IMR-90 (cell line): ENCODE results near the gene COG2. TPM values are rescaled to one million over a fixed set of nuclear protein-coding genes. Genes with fewer than 3 reads are reported as not detected.

Experiments used
- ATAC-seq: fragments of 200-7000 bp; cut with Tn5 transposase; 2 replicates; pipeline ENCODE4 v1.9.1; 2020; ENCODE audit warnings: low read depth, mild to moderate bottlenecking, moderate library complexity
- BruUV-seq: library from RNA; stranded (reverse); fragments of 400-500 nt; replicated peaks from 2 replicates; lab custom pipeline; 2021; lab: Mats Ljungman, UMichigan
- CTCF ChIA-PET: fragments of 300-600 bp; formaldehyde crosslinking; extraction: SDS; loops from one replicate; lab custom pipeline; 2021; ENCODE audit warnings: antibody characterized with exemption; lab: Yijun Ruan, JAX
- POLR2A ChIA-PET: fragments of 300-600 bp; sonication (Branson Sonifier 250); formaldehyde crosslinking; loops from one replicate; lab custom pipeline; 2022; ENCODE audit warnings: antibody characterized with exemption; ENCODE audit not compliant: unreplicated experiment; lab: Charles Lee
- DNase-seq: peaks from one replicate; pipeline ENCODE4 v3.0.0; 2013
- H2AFZ ChIP-seq: replicated peaks from 2 replicates; pipeline ENCODE3; 2013; ENCODE audit warnings: low read length, mild to moderate bottlenecking; ENCODE audit not compliant: poor library complexity
- H2AK5ac ChIP-seq: 2 replicates; pipeline ENCODE4 v1.6.1; 2013; ENCODE audit warnings: low read depth, low read length, inconsistent platforms
- H2AK9ac ChIP-seq: replicated peaks from 2 replicates; pipeline ENCODE3; 2013; ENCODE audit warnings: mild to moderate bottlenecking, low read depth, low read length, moderate library complexity; ENCODE audit not compliant: poor library complexity
- H2BK120ac ChIP-seq: 2 replicates; pipeline ENCODE4 v1.6.1; 2013; ENCODE audit warnings: low read depth, low read length, inconsistent platforms
- H2BK15ac ChIP-seq: 3 replicates; pipeline ENCODE4 v1.6.1; 2013; ENCODE audit warnings: low read depth, low read length, inconsistent platforms
- H2BK20ac ChIP-seq: 2 replicates; pipeline ENCODE4 v1.6.1; 2013; ENCODE audit warnings: low read depth, mild to moderate bottlenecking, inconsistent platforms, low read length, moderate library complexity
- H2BK5ac ChIP-seq: 2 replicates; pipeline ENCODE4 v1.6.1; 2013; ENCODE audit warnings: mild to moderate bottlenecking, low read depth, low read length, inconsistent platforms; ENCODE audit not compliant: poor library complexity, severe bottlenecking
- H3K14ac ChIP-seq: replicated peaks from 2 replicates; pipeline ENCODE4 v1.6.1; 2013; ENCODE audit warnings: low read depth, low read length, inconsistent platforms
- H3K18ac ChIP-seq: 2 replicates; pipeline ENCODE4 v1.6.1; 2013; ENCODE audit warnings: low read depth, low read length, control low read depth
- H3K23ac ChIP-seq: 2 replicates; pipeline ENCODE4 v1.6.1; 2013; ENCODE audit warnings: low read depth, low read length, inconsistent platforms
- H3K27ac ChIP-seq: 2 replicates; pipeline ENCODE4 v1.5.1; 2013; ENCODE audit warnings: mild to moderate bottlenecking, control low read depth, low read length; ENCODE audit not compliant: insufficient read depth
- H3K27me3 ChIP-seq: 2 replicates; pipeline ENCODE4 v1.6.1; 2013; ENCODE audit warnings: low read length; ENCODE audit not compliant: control insufficient read depth, insufficient read depth
- H3K36me3 ChIP-seq: 2 replicates; pipeline ENCODE4 v1.6.1; 2013; ENCODE audit warnings: low read length, mixed read lengths; ENCODE audit not compliant: control insufficient read depth, insufficient read depth
- H3K4ac ChIP-seq: 2 replicates; pipeline ENCODE4 v1.6.1; 2013; ENCODE audit warnings: low read depth, low read length, inconsistent platforms
- H3K4me1 ChIP-seq: 2 replicates; pipeline ENCODE4 v1.6.1; 2013; ENCODE audit warnings: low read length, mixed read lengths; ENCODE audit not compliant: control insufficient read depth, insufficient read depth
- H3K4me2 ChIP-seq: 2 replicates; pipeline ENCODE4 v1.6.1; 2013; ENCODE audit warnings: low read depth, mild to moderate bottlenecking, control low read depth, low read length, moderate library complexity
- H3K4me3 ChIP-seq: 2 replicates; pipeline ENCODE4 v1.5.1; 2013; ENCODE audit warnings: low read depth, mild to moderate bottlenecking, control low read depth, low read length, moderate library complexity; ENCODE audit not compliant: insufficient read depth
- H3K56ac ChIP-seq: 2 replicates; pipeline ENCODE4 v1.6.1; 2013; ENCODE audit warnings: low read length, inconsistent platforms; ENCODE audit not compliant: insufficient read depth; ENCODE audit errors: extremely low read depth
- H3K79me1 ChIP-seq, 2 experiments: 2 replicates each; pipeline ENCODE4 v1.6.1; 2013; ENCODE audit warnings: low read length in 2 of 2, inconsistent platforms in 1 of 2, low read depth in 1 of 2
- H3K9ac ChIP-seq: 2 replicates; pipeline ENCODE4 v1.6.1; 2013; ENCODE audit warnings: low read depth, low read length, control low read depth
- H3K9me1 ChIP-seq: 2 replicates; pipeline ENCODE4 v1.6.1; 2013; ENCODE audit warnings: low read length, inconsistent platforms; ENCODE audit not compliant: insufficient read depth
- H3K9me3 ChIP-seq: 2 replicates; pipeline ENCODE4 v1.6.1; 2013; ENCODE audit warnings: low read length; ENCODE audit not compliant: control insufficient read depth, insufficient read depth
- H4K20me1 ChIP-seq: 2 replicates; pipeline ENCODE4 v1.6.1; 2013; ENCODE audit warnings: low read length, inconsistent platforms; ENCODE audit not compliant: insufficient read depth
- H4K5ac ChIP-seq: 2 replicates; pipeline ENCODE4 v1.6.1; 2013; ENCODE audit warnings: mild to moderate bottlenecking, low read depth, low read length, control low read depth
- H4K8ac ChIP-seq, 2 experiments: 2 replicates each; pipeline ENCODE4 v1.6.1; 2013; ENCODE audit warnings: low read depth in 2 of 2, low read length in 2 of 2, control low read depth in 1 of 2, inconsistent platforms in 1 of 2
- H4K91ac ChIP-seq: 2 replicates; pipeline ENCODE4 v1.6.1; 2013; ENCODE audit warnings: low read depth, low read length, inconsistent platforms; ENCODE audit not compliant: insufficient read depth
- BHLHE40 ChIP-seq: fragments of 150-350 bp; IDR thresholded peaks from 2 replicates; pipeline ENCODE4 v1.6.1; 2016; ENCODE audit warnings: mild to moderate bottlenecking, low read depth, low read length
- CEBPB ChIP-seq: IDR thresholded peaks from 2 replicates; pipeline ENCODE4 v1.6.1; 2012; ENCODE audit warnings: low read depth, low read length, improper control_type of control experiment
- CHD1 ChIP-seq: IDR thresholded peaks from 2 replicates; pipeline ENCODE4 v1.6.1; 2012; ENCODE audit warnings: low read depth, low read length, improper control_type of control experiment
- ELK1 ChIP-seq: fragments of 150-350 bp; IDR thresholded peaks from 2 replicates; pipeline ENCODE4 v1.6.1; 2016; ENCODE audit warnings: low read depth, mild to moderate bottlenecking, low read length, moderate library complexity, borderline replicate concordance
- FOS ChIP-seq: fragments of 150-350 bp; IDR thresholded peaks from 2 replicates; pipeline ENCODE4 v1.6.1; 2016; ENCODE audit warnings: low read depth, low read length
- MAFK ChIP-seq: IDR thresholded peaks from 2 replicates; pipeline ENCODE4 v1.6.1; 2012; ENCODE audit warnings: low read depth, low read length, improper control_type of control experiment
- MAZ ChIP-seq: IDR thresholded peaks from 2 replicates; pipeline ENCODE4 v1.6.1; 2012; ENCODE audit warnings: low read depth, mild to moderate bottlenecking, low read length, improper control_type of control experiment, moderate library complexity, borderline replicate concordance
- MXI1 ChIP-seq: IDR thresholded peaks from 2 replicates; pipeline ENCODE4 v1.6.1; 2012; ENCODE audit warnings: low read depth, mild to moderate bottlenecking, low read length, moderate library complexity, borderline replicate concordance
- NFE2L2 ChIP-seq: fragments of 150-350 bp; IDR thresholded peaks from 2 replicates; pipeline ENCODE4 v1.6.1; 2016; ENCODE audit warnings: low read depth, mild to moderate bottlenecking, low read length
- POLR2A ChIP-seq: IDR thresholded peaks from 2 replicates; pipeline ENCODE4 v1.6.1; 2012; ENCODE audit warnings: mild to moderate bottlenecking, low read depth, low read length
- RAD21 ChIP-seq: IDR thresholded peaks from 2 replicates; pipeline ENCODE4 v1.6.1; 2012; ENCODE audit warnings: low read length, improper control_type of control experiment
- RCOR1 ChIP-seq: IDR thresholded peaks from 2 replicates; pipeline ENCODE4 v1.6.1; 2012; ENCODE audit warnings: mild to moderate bottlenecking, low read length, improper control_type of control experiment; ENCODE audit not compliant: insufficient replicate concordance
- RFX5 ChIP-seq: IDR thresholded peaks from 2 replicates; pipeline ENCODE4 v1.8.0; 2012; ENCODE audit warnings: low read depth, mild to moderate bottlenecking, low read length, moderate library complexity
- SMC3 ChIP-seq: fragments of 150-350 bp; IDR thresholded peaks from 2 replicates; pipeline ENCODE4 v1.6.1; 2016; ENCODE audit warnings: low read depth, mild to moderate bottlenecking, antibody characterized with exemption, low read length, moderate library complexity
- WGBS, 2 experiments: methylation state at CpG; one replicate each; pipeline versions ENCODE4 v1.1.5 to v1.1.7; 2013; ENCODE audit warnings: missing lambda C conversion rate in 2 of 2; ENCODE audit not compliant: insufficient read length in 1 of 2; ENCODE audit errors: extremely low coverage in 2 of 2; 5-methylcytosine and 5-hydroxymethylcytosine counted together
- dilution Hi-C: fragments of 300-500 bp; cut with HindIII; formaldehyde crosslinking; loops from one replicate; pipeline ENCODE4 v1.14.3; 2018; ENCODE audit warnings: low sequenced_read_pairs; ENCODE audit not compliant: unreplicated experiment
- in situ Hi-C: fragments of 300-500 bp; cut with MboI; formaldehyde crosslinking; loops from 3 replicates; pipeline ENCODE4 v1.14.3; 2019; ENCODE audit warnings: low sequenced_read_pairs, inconsistent platforms, mixed read lengths
- intact Hi-C: fragments of 100-400 bp; cut with micrococcal nuclease; formaldehyde crosslinking; loops from 2 replicates; pipeline ENCODE4 v1.10.0; 2022
- polyA plus RNA-seq, 3 experiments: library from polyadenylated mRNA; depleted of rRNA; stranded (reverse); fragments of >200 nt; gene quantifications; 2 replicates each; pipeline ENCODE4 v1.2.3, GENCODE V29; 2012; ENCODE audit warnings: low replicate concordance in 1 of 3
- total RNA-seq: library from RNA; depleted of rRNA; stranded (reverse); fragments of >200 nt; gene quantifications from 2 replicates; pipeline ENCODE4 v1.2.3, GENCODE V29; 2012
- TF ChIP-seq, protein P1 (sequence below): fragments of 150-350 bp; IDR thresholded peaks from 2 replicates; pipeline ENCODE4 v1.6.1; 2017; ENCODE audit warnings: mild to moderate bottlenecking, antibody characterized with exemption, low read length, low read depth
- TF ChIP-seq, protein P2 (sequence below): conservative IDR thresholded peaks from 2 replicates; pipeline ENCODE4 v1.5.1; 2012; ENCODE audit warnings: mild to moderate bottlenecking, low read depth, low read length, improper control_type of control experiment

COG2 gene
- total and polyA plus RNA-seq, 2 of the 4 experiments (the other 2 are of a cell fraction): 9.1 to 16.7 TPM

DNA sequence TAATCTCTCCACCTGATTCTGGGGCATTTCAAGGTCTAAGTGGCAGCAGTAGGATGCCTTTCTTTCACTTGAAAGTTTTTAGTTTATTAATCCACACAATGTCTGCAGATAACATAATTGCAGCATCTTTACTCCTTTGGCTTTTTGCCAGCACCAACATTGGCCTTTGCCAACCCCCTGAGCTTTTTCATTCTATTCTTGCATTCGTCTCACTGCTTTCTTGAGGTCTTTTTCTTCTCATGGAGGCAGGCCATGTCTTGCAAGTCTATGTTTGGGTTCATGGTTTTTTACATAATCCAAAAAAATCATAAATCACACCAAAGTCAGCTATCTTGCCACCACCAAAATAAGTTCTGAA is 30.4 kb upstream of the COG2 start:
- Histone ChIP-seq H4K5ac (no peak overlapping the region), H3K23ac (no peak overlapping the region), H4K91ac (no peak overlapping the region), H2AK5ac (no peak overlapping the region), H3K9ac (no peak overlapping the region), H3K79me1 (no peaks in the 10 kb centered on the region), H2BK120ac (no peak overlapping the region), H3K4me1 (no peaks in the 10 kb centered on the region), H3K27me3 (no peaks in the 10 kb centered on the region), H3K9me3 (no peaks in the 10 kb centered on the region), H2AFZ (no peak overlapping the region), H2AK9ac (no peak overlapping the region), H3K18ac (no peak overlapping the region), H3K9me1 (no peaks in the 10 kb centered on the region), H3K36me3 (no peaks in the 10 kb centered on the region), H3K14ac (no peak overlapping the region), H3K4me2 (no peak overlapping the region), H3K27ac (no peak overlapping the region), H4K8ac (no peak overlapping the region), H3K4me3 (no peak overlapping the region), H4K20me1 (no peaks in the 10 kb centered on the region), H2BK20ac (no peak overlapping the region), H3K56ac (no peak overlapping the region), H2BK15ac (no peak overlapping the region), H2BK5ac (no peak overlapping the region), H3K4ac (no peak overlapping the region)
- in situ Hi-C loops (no loop called here), intact Hi-C loops (no loop called here), dilution Hi-C loops (no loop called here)
- BruUV-seq: no TSS peak
- WGBS, 2 experiments: no CpG with 5 or more reads among the region's 1 CpG
- TF ChIP-seq POLR2A (no peak), FOS (no peak), NFE2L2 (no peak), RFX5 (no peak), MAZ (no peak), ELK1 (no peak), MXI1 (no peak), RCOR1 (no peak), MAFK (no peak), BHLHE40 (no peak), RAD21 (no peak), CEBPB (no peak), SMC3 (no peak), CHD1 (no peak)
- TF ChIP-seq, protein P1, sequence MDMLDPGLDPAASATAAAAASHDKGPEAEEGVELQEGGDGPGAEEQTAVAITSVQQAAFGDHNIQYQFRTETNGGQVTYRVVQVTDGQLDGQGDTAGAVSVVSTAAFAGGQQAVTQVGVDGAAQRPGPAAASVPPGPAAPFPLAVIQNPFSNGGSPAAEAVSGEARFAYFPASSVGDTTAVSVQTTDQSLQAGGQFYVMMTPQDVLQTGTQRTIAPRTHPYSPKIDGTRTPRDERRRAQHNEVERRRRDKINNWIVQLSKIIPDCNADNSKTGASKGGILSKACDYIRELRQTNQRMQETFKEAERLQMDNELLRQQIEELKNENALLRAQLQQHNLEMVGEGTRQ: no peak
- TF ChIP-seq, protein P2, sequence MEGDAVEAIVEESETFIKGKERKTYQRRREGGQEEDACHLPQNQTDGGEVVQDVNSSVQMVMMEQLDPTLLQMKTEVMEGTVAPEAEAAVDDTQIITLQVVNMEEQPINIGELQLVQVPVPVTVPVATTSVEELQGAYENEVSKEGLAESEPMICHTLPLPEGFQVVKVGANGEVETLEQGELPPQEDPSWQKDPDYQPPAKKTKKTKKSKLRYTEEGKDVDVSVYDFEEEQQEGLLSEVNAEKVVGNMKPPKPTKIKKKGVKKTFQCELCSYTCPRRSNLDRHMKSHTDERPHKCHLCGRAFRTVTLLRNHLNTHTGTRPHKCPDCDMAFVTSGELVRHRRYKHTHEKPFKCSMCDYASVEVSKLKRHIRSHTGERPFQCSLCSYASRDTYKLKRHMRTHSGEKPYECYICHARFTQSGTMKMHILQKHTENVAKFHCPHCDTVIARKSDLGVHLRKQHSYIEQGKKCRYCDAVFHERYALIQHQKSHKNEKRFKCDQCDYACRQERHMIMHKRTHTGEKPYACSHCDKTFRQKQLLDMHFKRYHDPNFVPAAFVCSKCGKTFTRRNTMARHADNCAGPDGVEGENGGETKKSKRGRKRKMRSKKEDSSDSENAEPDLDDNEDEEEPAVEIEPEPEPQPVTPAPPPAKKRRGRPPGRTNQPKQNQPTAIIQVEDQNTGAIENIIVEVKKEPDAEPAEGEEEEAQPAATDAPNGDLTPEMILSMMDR: no peak
- DNase-seq: no peak
- ChIA-PET POLR2A (no interaction called here), CTCF (no interaction called here)
- no peak for ATAC-seq
